ENCODE measurements around the gene NFKBIZ. TPM values are rescaled to one million over a fixed set of nuclear protein-coding genes. Genes with fewer than 3 reads are reported as not detected.

Gene NFKBIZ
- total and polyA plus RNA-seq, 9 of the 15 experiments (the other 6 are each of a cell fraction or from before 2014, with no cell fraction given), result 1.2 to 13.7 (median 5.7) TPM

GRCh38 chr3:101884776-101885175, 35.5 kb downstream of the NFKBIZ start:
- Histone ChIP-seq H3K9me3 (replicated peaks; ENCODE audit: control insufficient read depth, insufficient read depth, low read depth, low read length) (no peaks in the 10 kb centered on the region), H3K9me1 (ENCODE audit: control insufficient read depth, insufficient read depth, low read length) (no peaks in the 10 kb centered on the region), H3K79me2 (ENCODE audit: control insufficient read depth, insufficient read depth, low read length) (no peaks in the 10 kb centered on the region), H3K4me2 (ENCODE audit: insufficient read depth, low read length) (no peak overlapping the region), H3K4me3 (no peak overlapping the region), H3K9ac (ENCODE audit: insufficient read depth in 1 of 2, low read depth in 2 of 2, low read length in 2 of 2) (no peak overlapping the region), H2AFZ (ENCODE audit: low read depth, low read length) (no peak overlapping the region), H3K4me1 (replicated peaks in 1 of 2; ENCODE audit: control insufficient read depth in 2 of 2, insufficient read depth in 2 of 2, low read length in 2 of 2) (no peaks in the 10 kb centered on the region), H3K36me3 (ENCODE audit: control insufficient read depth, insufficient read depth, low read length) (no peaks in the 10 kb centered on the region), H3K27me3 (ENCODE audit: control insufficient read depth in 2 of 2, insufficient read depth in 2 of 2, low read length in 2 of 2) (no peaks in the 10 kb centered on the region), H3K27ac (ENCODE audit: extremely low read depth, low read depth, low read length) (no peak overlapping the region), H4K20me1 (replicated peaks; ENCODE audit: control insufficient read depth, insufficient read depth, low read length) (no peaks in the 10 kb centered on the region)
- intact Hi-C loops (cut with micrococcal nuclease) (no loop called here), in situ Hi-C loops (cut with MboI) (no loop called here)
- WGBS (ENCODE audit: insufficient coverage, low coverage, missing lambda C conversion rate), result 0% methylated on average over 1 of the region's 1 CpG
- ChIA-PET POLR2A (no interaction called here), CTCF (ENCODE audit: low intra/inter-chr PET ratio) (no interaction called here)
- no peak for TF ChIP-seq HEY1 (CRISPR knock-in tag; IDR thresholded peaks at IDR 0.05; ENCODE audit: borderline replicate concordance)
- no peak for TF ChIP-seq ZNF589 (CRISPR knock-in tag; IDR thresholded peaks at IDR 0.05; ENCODE audit: low read depth)
- TF ChIP-seq MAFG (tag; conservative IDR thresholded peaks at IDR 0.05), result no peak
- no peak for TF ChIP-seq THRA (IDR thresholded peaks at IDR 0.05)
- no peak for TF ChIP-seq SNRNP70 (optimal IDR thresholded peaks at IDR 0.05; ENCODE audit: low read depth, low read length)
- no peak for TF ChIP-seq RBM22 (IDR thresholded peaks at IDR 0.05; ENCODE audit: low read depth, low read length, poor library complexity, severe bottlenecking)
- ATAC-seq, result no peak
- DNase-seq (ENCODE audit: extremely low read depth in 1 of 4, low spot score in 3 of 4), result no peak
- no TSS peak for BruUV-seq (replicated peaks)
- FAIRE-seq, result no peak
